Retinal pigment epithelial cell (primary cell): ENCODE measurements around the gene MYO5B.

ENCODE experiments used
- DNase-seq: peaks from one replicate; pipeline ENCODE4 v3.0.0-alpha.2; 2010; ENCODE audit warnings: low read depth
- H3K4me3 ChIP-seq: 2 replicates; pipeline ENCODE4 v1.5.1; 2011; ENCODE audit warnings: mild to moderate bottlenecking, low read length, control low read depth, moderate library complexity
- CTCF ChIP-seq: conservative IDR thresholded peaks from 2 replicates; pipeline ENCODE4 v1.5.1; 2011; ENCODE audit warnings: low read depth, low read length, control low read depth, inconsistent platforms

The MYO5B gene

GRCh38 chr18:49876536-49876935 is 318.4 kb downstream of the MYO5B start:
- TF ChIP-seq CTCF, result no peak
- no peak overlapping the region for H3K4me3 ChIP-seq
- DNase-seq, result no peak

- H3K4me3 ChIP-seq, result no peak overlapping the region
- no peak for TF ChIP-seq CTCF
- DNase-seq, result no peak
Observed at GRCh38 chr18:49875783-49876182, 319.2 kb downstream of the MYO5B start.

GRCh38 chr18:49875155-49875554 is 319.8 kb downstream of the MYO5B start:
- no peak overlapping the region for H3K4me3 ChIP-seq
- DNase-seq, result no peak
- no peak for TF ChIP-seq CTCF

GRCh38 chr18:49874238-49874637 is 320.7 kb downstream of the MYO5B start:
- no peak for TF ChIP-seq CTCF
- no peak for DNase-seq
- H3K4me3 ChIP-seq, result no peak overlapping the region

GRCh38 chr18:49869354-49869753 is 325.6 kb downstream of the MYO5B start:
- no peak for TF ChIP-seq CTCF
- H3K4me3 ChIP-seq, result no peak overlapping the region
- DNase-seq, result no peak

GRCh38 chr18:49866680-49867079 is 328.3 kb downstream of the MYO5B start:
- no peak for DNase-seq
- H3K4me3 ChIP-seq, result no peak overlapping the region
- no peak for TF ChIP-seq CTCF

- no peak overlapping the region for H3K4me3 ChIP-seq
- DNase-seq, result no peak
- TF ChIP-seq CTCF, result no peak
Observed at GRCh38 chr18:49865401-49865800, 329.5 kb downstream of the MYO5B start.
